Trophoblast cell (in vitro differentiated cells and primary cell): ENCODE results near the gene VSIG10.
A peak's percentile ranks its signal among the peaks of the same experiment; 100 is the strongest.
"Not testable (repeated sequence)": the region's sequence is repeated elsewhere in the genome, so short reads cannot be mapped to it uniquely, and the experiment has no call there.

ENCODE experiments used
- DNase-seq, 2 donors: peaks; one replicate each; pipeline ENCODE4 v3.0.0-alpha.2; 2016
- H2AFZ ChIP-seq: 2 replicates; pipeline ENCODE4 v1.6.1; 2013; ENCODE audit warnings: low read length, moderate library complexity, mild to moderate bottlenecking; ENCODE audit not compliant: insufficient read depth, poor library complexity
- H2AK5ac ChIP-seq: 2 replicates; pipeline ENCODE4 v1.6.1; 2013; ENCODE audit warnings: mild to moderate bottlenecking, low read length
- H2BK120ac ChIP-seq: 2 replicates; pipeline ENCODE4 v1.6.1; 2013; ENCODE audit warnings: low read length, mild to moderate bottlenecking, moderate library complexity; ENCODE audit not compliant: insufficient read depth, poor library complexity
- H2BK12ac ChIP-seq: 2 replicates; pipeline ENCODE4 v1.6.1; 2013; ENCODE audit warnings: mild to moderate bottlenecking, low read length, moderate library complexity
- H2BK5ac ChIP-seq: 2 replicates; pipeline ENCODE4 v1.6.1; 2013; ENCODE audit warnings: low read length, low read depth, moderate library complexity, mild to moderate bottlenecking; ENCODE audit not compliant: poor library complexity
- H3K14ac ChIP-seq: 2 replicates; pipeline ENCODE4 v1.6.1; 2013; ENCODE audit warnings: mild to moderate bottlenecking, low read length
- H3K18ac ChIP-seq: 2 replicates; pipeline ENCODE4 v1.6.1; 2013; ENCODE audit warnings: mild to moderate bottlenecking, low read length
- H3K23ac ChIP-seq: 2 replicates; pipeline ENCODE4 v1.6.1; 2013; ENCODE audit warnings: low read length
- H3K27ac ChIP-seq: 2 replicates; pipeline ENCODE4 v1.5.1; 2013; ENCODE audit warnings: low read depth, mild to moderate bottlenecking, inconsistent platforms, low read length, moderate library complexity
- H3K27me3 ChIP-seq: 2 replicates; pipeline ENCODE4 v1.6.1; 2013; ENCODE audit warnings: inconsistent platforms, mild to moderate bottlenecking, low read length, moderate library complexity; ENCODE audit not compliant: insufficient read depth
- H3K36me3 ChIP-seq, 2 experiments: 1 replicate in 1 of 2; 2 replicates in 1 of 2; pipeline ENCODE4 v1.6.1; 2013; ENCODE audit warnings: low read length in 2 of 2, mild to moderate bottlenecking in 2 of 2, moderate library complexity in 1 of 2; ENCODE audit not compliant: insufficient read depth in 2 of 2, control insufficient read depth in 1 of 2
- H3K4ac ChIP-seq: 2 replicates; pipeline ENCODE4 v1.6.1; 2013; ENCODE audit warnings: low read depth, mild to moderate bottlenecking, low read length, moderate library complexity
- H3K4me1 ChIP-seq, 2 experiments: 1 replicate in 1 of 2; 2 replicates in 1 of 2; pipeline ENCODE4 v1.6.1; 2013; ENCODE audit warnings: low read length in 2 of 2, mild to moderate bottlenecking in 2 of 2, moderate library complexity in 1 of 2; ENCODE audit not compliant: insufficient read depth in 2 of 2, control insufficient read depth in 1 of 2
- H3K4me2 ChIP-seq: 2 replicates; pipeline ENCODE4 v1.6.1; 2013; ENCODE audit warnings: inconsistent platforms, mild to moderate bottlenecking, low read length, moderate library complexity
- H3K4me3 ChIP-seq: 2 replicates; pipeline ENCODE4 v1.5.1; 2013; ENCODE audit warnings: mild to moderate bottlenecking, low read depth, low read length, inconsistent platforms
- H3K79me1 ChIP-seq: one replicate; pipeline ENCODE4 v1.6.1; 2013; ENCODE audit warnings: low read length
- H3K79me2 ChIP-seq: 2 replicates; pipeline ENCODE4 v1.6.1; 2013; ENCODE audit warnings: low read length, mild to moderate bottlenecking; ENCODE audit not compliant: control insufficient read depth, insufficient read depth, poor library complexity
- H3K9ac ChIP-seq: 2 replicates; pipeline ENCODE4 v1.6.1; 2013; ENCODE audit warnings: mild to moderate bottlenecking, low read length
- H3K9me3 ChIP-seq: 2 replicates; pipeline ENCODE4 v1.6.1; 2013; ENCODE audit warnings: low read depth, mild to moderate bottlenecking, control low read depth, inconsistent platforms, low read length; ENCODE audit not compliant: insufficient read depth
- H4K12ac ChIP-seq: 2 replicates; pipeline ENCODE4 v1.6.1; 2013; ENCODE audit warnings: low read depth, mild to moderate bottlenecking, low read length, moderate library complexity
- H4K8ac ChIP-seq: 2 replicates; pipeline ENCODE4 v1.6.1; 2013; ENCODE audit warnings: low read depth, mild to moderate bottlenecking, low read length, moderate library complexity
- H4K91ac ChIP-seq: one replicate; pipeline ENCODE4 v1.6.1; 2013; ENCODE audit warnings: low read depth, mild to moderate bottlenecking, low read length, moderate library complexity
- WGBS: extraction: QIAGEN DNeasy Blood & Tissue Kit; methylation state at CpG from one replicate; pipeline ENCODE4 v1.1.7; 2013; ENCODE audit warnings: missing lambda C conversion rate; ENCODE audit not compliant: insufficient read length, insufficient coverage; ENCODE audit errors: extremely low coverage; 5-methylcytosine and 5-hydroxymethylcytosine counted together

Gene VSIG10

DNA sequence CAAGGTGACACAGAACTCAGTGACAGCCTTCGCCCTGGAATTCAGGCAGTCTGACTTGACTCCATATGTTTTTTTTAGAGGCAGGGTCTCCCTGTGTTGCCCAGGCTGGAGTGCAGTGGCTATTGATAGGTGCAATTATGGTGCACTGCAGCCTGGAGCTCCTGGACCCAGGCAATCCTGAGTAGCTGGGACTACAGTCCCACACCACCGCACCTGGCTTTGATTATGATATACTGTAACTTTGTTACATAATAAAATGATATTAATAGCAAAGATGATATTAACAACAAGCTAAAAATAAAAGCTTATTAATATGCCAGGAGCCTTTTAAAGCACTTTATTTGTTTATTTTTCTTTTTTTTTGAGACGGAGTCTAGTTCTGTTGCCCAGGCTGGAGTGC is 9.8 kb downstream of the VSIG10 start:
- Histone ChIP-seq H2BK120ac (no peak overlapping the region), H3K4me2 (no peak overlapping the region), H3K4me1 (peaks cover 4 to 9% of the 10 kb centered on the region in 2 experiments), H3K4me3 (no peak overlapping the region), H2BK12ac (no peak overlapping the region), H3K9ac (no peak overlapping the region), H3K14ac (no peak overlapping the region), H3K79me2 (no peaks in the 10 kb centered on the region), H4K12ac (peak overlapping the region; percentile 46), H2AFZ (no peak overlapping the region), H2BK5ac (no peak overlapping the region), H3K18ac (no peak overlapping the region), H2AK5ac (no peak overlapping the region), H3K79me1 (no peaks in the 10 kb centered on the region), H3K23ac (no peak overlapping the region), H3K27me3 (no peaks in the 10 kb centered on the region), H3K9me3 (no peaks in the 10 kb centered on the region), H3K27ac (no peak overlapping the region), H4K8ac (no peak overlapping the region), H3K4ac (no peak overlapping the region), H3K36me3 (peaks cover 4 to 6% of the 10 kb centered on the region in 2 experiments), H4K91ac (no peak overlapping the region)
- WGBS: no CpG with 5 or more reads among the region's 3 CpGs
- DNase-seq: no peak

DNA sequence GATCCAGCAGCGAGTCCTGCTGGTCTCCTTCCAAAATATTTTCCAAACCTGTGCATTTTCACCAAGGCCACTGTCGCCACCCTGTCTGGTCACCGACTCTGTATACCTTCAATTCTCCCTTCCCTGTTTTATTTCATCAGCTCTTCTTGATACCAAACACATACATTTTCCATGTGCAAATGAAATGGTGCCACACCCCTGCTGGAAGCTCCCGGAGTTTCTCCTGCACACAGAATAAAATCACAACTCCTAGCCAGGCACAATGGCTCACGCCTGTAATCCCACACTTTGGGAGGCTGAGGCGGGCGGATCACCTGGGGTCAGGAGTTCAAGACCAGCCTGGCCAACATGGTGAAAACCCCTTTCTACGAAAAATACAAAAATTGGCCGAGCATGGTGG is 14.0 kb downstream of the VSIG10 start:
- peaks cover 2 to 4% of the 10 kb centered on the region in 2 experiments for H3K36me3 ChIP-seq
- H2BK12ac ChIP-seq: no peak overlapping the region
- H2BK120ac ChIP-seq: no peak overlapping the region
- no peaks in the 10 kb centered on the region for H3K4me1 ChIP-seq
- no peaks in the 10 kb centered on the region for H3K79me2 ChIP-seq
- H4K12ac ChIP-seq: no peak overlapping the region
- no peak overlapping the region for H3K4ac ChIP-seq
- no peak overlapping the region for H2AK5ac ChIP-seq
- no peaks in the 10 kb centered on the region for H3K9me3 ChIP-seq
- H3K79me1 ChIP-seq: no peaks in the 10 kb centered on the region
- no peak overlapping the region for H3K18ac ChIP-seq
- H3K4me3 ChIP-seq: no peak overlapping the region
- no peak overlapping the region for H3K27ac ChIP-seq
- no peak overlapping the region for H3K14ac ChIP-seq
- no CpG with 5 or more reads among the region's 9 CpGs for WGBS
- DNase-seq: no peak
- H3K23ac ChIP-seq: no peak overlapping the region
- H4K8ac ChIP-seq: no peak overlapping the region
- H3K9ac ChIP-seq: no peak overlapping the region
- no peak overlapping the region for H2AFZ ChIP-seq
- H3K27me3 ChIP-seq: no peaks in the 10 kb centered on the region
- no peak overlapping the region for H2BK5ac ChIP-seq
- no peak overlapping the region for H4K91ac ChIP-seq
- H3K4me2 ChIP-seq: no peak overlapping the region

DNA sequence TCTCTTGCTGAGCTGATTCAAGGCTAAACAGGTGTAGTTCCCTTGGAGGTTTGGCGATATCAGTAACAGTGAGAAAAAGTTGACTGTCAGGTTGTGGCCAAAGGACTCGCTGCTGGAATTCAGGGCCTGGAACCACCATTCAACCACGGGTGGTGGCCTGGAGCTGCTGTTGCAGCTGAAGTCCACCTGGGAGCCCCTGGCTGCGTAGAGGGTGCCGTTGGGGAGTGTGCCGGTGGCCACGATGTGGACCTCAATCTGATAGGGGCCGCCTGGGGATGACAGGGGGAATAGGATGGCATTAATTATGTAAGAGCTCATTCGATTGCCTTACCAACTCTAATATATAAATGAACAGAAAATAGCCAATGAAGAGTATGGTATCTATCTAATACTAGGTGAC is 21.6 kb downstream of the VSIG10 start:
- no peak overlapping the region for H2BK12ac ChIP-seq
- H3K4ac ChIP-seq: no peak overlapping the region
- H3K9ac ChIP-seq: no peak overlapping the region
- H4K91ac ChIP-seq: no peak overlapping the region
- H2AFZ ChIP-seq: no peak overlapping the region
- H3K79me2 ChIP-seq: no peaks in the 10 kb centered on the region
- no peak overlapping the region for H3K27ac ChIP-seq
- WGBS: no CpG with 5 or more reads among the region's 9 CpGs
- H3K4me2 ChIP-seq: no peak overlapping the region
- H3K9me3 ChIP-seq: no peaks in the 10 kb centered on the region
- H2BK5ac ChIP-seq: no peak overlapping the region
- no peak overlapping the region for H4K12ac ChIP-seq
- peaks cover 2 to 8% of the 10 kb centered on the region in 2 experiments for H3K36me3 ChIP-seq
- no peak overlapping the region for H3K23ac ChIP-seq
- no peak overlapping the region for H3K18ac ChIP-seq
- DNase-seq: no peak
- no peak overlapping the region for H3K4me3 ChIP-seq
- no peaks in the 10 kb centered on the region for H3K79me1 ChIP-seq
- H4K8ac ChIP-seq: no peak overlapping the region
- no peak overlapping the region for H2BK120ac ChIP-seq
- H3K14ac ChIP-seq: no peak overlapping the region
- no peak overlapping the region for H2AK5ac ChIP-seq
- H3K27me3 ChIP-seq: no peaks in the 10 kb centered on the region
- no peaks in the 10 kb centered on the region for H3K4me1 ChIP-seq

DNA sequence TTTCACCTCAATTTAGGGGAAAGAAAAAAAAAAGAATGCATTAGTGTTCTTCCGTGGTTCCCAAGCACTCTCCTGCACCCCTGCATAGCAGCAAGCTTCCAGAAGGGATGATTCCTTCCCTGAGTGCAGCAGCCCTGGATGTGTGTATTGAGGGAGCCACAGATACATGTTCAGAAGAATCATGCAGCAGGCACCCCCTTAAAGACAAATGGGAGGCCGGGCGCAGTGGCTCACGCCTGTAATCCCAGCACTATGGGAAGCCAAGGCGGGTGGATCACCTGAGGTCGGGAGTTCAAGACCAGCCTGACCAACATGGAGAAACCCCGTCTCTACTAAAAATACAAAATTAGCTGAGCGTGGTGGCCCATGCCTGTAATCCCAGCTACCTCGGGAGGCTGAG is 22.3 kb downstream of the VSIG10 start:
- H2AFZ ChIP-seq, H4K12ac ChIP-seq, H4K8ac ChIP-seq, H3K14ac ChIP-seq, H3K4me3 ChIP-seq, H3K9me3 ChIP-seq, DNase-seq, H3K36me3 ChIP-seq, H3K4me2 ChIP-seq, H2BK120ac ChIP-seq, H2AK5ac ChIP-seq, H3K18ac ChIP-seq, H2BK5ac ChIP-seq, H3K79me1 ChIP-seq, H3K23ac ChIP-seq, H3K27ac ChIP-seq, H2BK12ac ChIP-seq, H3K79me2 ChIP-seq, H3K9ac ChIP-seq, H3K4ac ChIP-seq, H3K4me1 ChIP-seq, H4K91ac ChIP-seq, H3K27me3 ChIP-seq: not testable (repeated sequence)
- no CpG with 5 or more reads among the region's 9 CpGs for WGBS
